ENCODE data around the gene MTCH1. TPM values are rescaled to one million over a fixed set of nuclear protein-coding genes. Genes with fewer than 3 reads are reported as not detected.
"Not testable (repeated sequence)": the region's sequence is repeated elsewhere in the genome, so short reads cannot be mapped to it uniquely, and the experiment has no call there.

The MTCH1 gene
- total RNA-seq, 4 donors from 2014 or later = 185 to 242 (median 199) TPM

GRCh38 chr6:36945301-36945700 is 40.7 kb downstream of the MTCH1 start:
- ATAC-seq = no peak
- no peaks in the 10 kb centered on the region for H3K9me3 ChIP-seq
- TF ChIP-seq POLR2AphosphoS5 (IDR thresholded peaks at IDR 0.05) = no peak
- TF ChIP-seq EP300 (IDR thresholded peaks at IDR 0.05) = no peak
- no peak for TF ChIP-seq POLR2A (IDR thresholded peaks at IDR 0.05)
- TF ChIP-seq CTCF (IDR thresholded peaks at IDR 0.05) = no peak
- no peak overlapping the region for H3K27ac ChIP-seq
- no peaks in the 10 kb centered on the region for H3K36me3 ChIP-seq
- no peak overlapping the region for H3K4me3 ChIP-seq
- 44 to 87% methylated on average over 4 of the region's 4 CpGs for WGBS, 2 donors (ENCODE audit: low coverage in 1 of 2)
- H3K27me3 ChIP-seq = peaks cover 4% of the 10 kb centered on the region
- no peaks in the 10 kb centered on the region for H3K4me1 ChIP-seq

DNA sequence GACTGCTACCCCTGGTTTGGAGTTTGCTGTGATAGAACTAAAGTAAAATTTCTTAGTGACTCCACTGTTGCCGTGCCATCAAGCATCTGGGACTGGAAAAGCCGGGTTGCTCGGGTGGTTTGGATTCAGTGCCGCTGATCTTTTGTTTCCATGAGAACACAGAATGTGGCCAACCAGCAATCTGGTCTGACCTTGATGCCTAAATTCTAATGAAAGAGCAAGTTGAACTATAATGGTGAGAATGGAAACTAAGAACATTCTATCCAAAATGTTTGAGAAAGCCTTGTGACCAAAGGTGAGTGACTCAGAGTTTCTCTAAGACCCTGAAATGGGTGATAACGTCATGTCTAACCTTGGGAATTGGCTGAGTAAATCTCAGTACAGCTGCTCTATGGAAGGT is 41.3 kb downstream of the MTCH1 start:
- H3K36me3 ChIP-seq = no peaks in the 10 kb centered on the region
- no peaks in the 10 kb centered on the region for H3K9me3 ChIP-seq
- no peak overlapping the region for H3K27ac ChIP-seq
- TF ChIP-seq POLR2A (IDR thresholded peaks at IDR 0.05) = no peak
- no peak for TF ChIP-seq CTCF (IDR thresholded peaks at IDR 0.05)
- no peak for TF ChIP-seq EP300 (IDR thresholded peaks at IDR 0.05)
- no peak for TF ChIP-seq POLR2AphosphoS5 (IDR thresholded peaks at IDR 0.05)
- peaks cover 4% of the 10 kb centered on the region for H3K27me3 ChIP-seq
- H3K4me1 ChIP-seq = no peaks in the 10 kb centered on the region
- no peak overlapping the region for H3K4me3 ChIP-seq
- 50 to 71% methylated on average over 1 of the region's 5 CpGs for WGBS, 2 donors (ENCODE audit: low coverage in 1 of 2)
- no peak for ATAC-seq

GRCh38 chr6:36942329-36942728 is 43.7 kb downstream of the MTCH1 start:
- H3K27ac ChIP-seq, H3K27me3 ChIP-seq, H3K4me1 ChIP-seq, ATAC-seq, H3K36me3 ChIP-seq, H3K9me3 ChIP-seq, H3K4me3 ChIP-seq: not testable (repeated sequence)
- WGBS, 2 donors (ENCODE audit: low coverage in 1 of 2) = 17% methylated on average over 1 of the region's 2 CpGs; no CpG with 5 or more reads in 1 of the 2 donors

GRCh38 chr6:36941561-36941960 is 44.4 kb downstream of the MTCH1 start:
- not testable (repeated sequence) for H3K27ac ChIP-seq, ATAC-seq, H3K4me3 ChIP-seq, H3K9me3 ChIP-seq, H3K27me3 ChIP-seq, H3K4me1 ChIP-seq, H3K36me3 ChIP-seq
- no CpG with 5 or more reads among the region's 40 CpGs for WGBS, 2 donors (ENCODE audit: low coverage in 1 of 2)

DNA sequence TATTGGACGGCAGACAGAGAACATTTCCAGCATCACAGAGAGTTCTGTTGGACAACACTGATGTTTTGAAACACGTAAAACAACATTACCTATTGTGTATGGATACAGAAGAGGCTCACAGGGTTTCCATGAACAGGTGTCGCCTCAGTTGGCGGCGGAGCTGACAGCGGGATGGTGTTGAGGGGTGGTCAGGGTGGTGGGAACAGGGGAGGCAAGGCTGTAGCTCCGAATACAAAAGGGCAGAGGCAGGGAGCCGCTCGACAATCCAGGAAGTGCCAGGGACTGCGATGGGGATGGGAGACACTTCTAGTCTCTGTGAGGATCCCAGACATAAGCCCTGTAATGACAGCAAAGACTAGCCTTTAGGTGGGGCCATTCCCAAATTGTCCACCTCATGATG is 46.0 kb downstream of the MTCH1 start:
- 88 to 98% methylated on average over 5 to 7 of the region's 10 CpGs for WGBS, 2 donors (ENCODE audit: low coverage in 1 of 2)
- TF ChIP-seq POLR2AphosphoS5 (IDR thresholded peaks at IDR 0.05) = no peak
- TF ChIP-seq POLR2A (IDR thresholded peaks at IDR 0.05) = no peak
- TF ChIP-seq EP300 (IDR thresholded peaks at IDR 0.05) = no peak
- no peak for TF ChIP-seq CTCF (IDR thresholded peaks at IDR 0.05)
- H3K9me3 ChIP-seq = no peaks in the 10 kb centered on the region
- H3K27ac ChIP-seq = no peak overlapping the region
- no peaks in the 10 kb centered on the region for H3K36me3 ChIP-seq
- no peaks in the 10 kb centered on the region for H3K4me1 ChIP-seq
- H3K4me3 ChIP-seq = no peak overlapping the region
- H3K27me3 ChIP-seq = peaks cover 4% of the 10 kb centered on the region
- no peak for ATAC-seq

- H3K36me3 ChIP-seq, H3K4me3 ChIP-seq, H3K27ac ChIP-seq, H3K27me3 ChIP-seq, H3K9me3 ChIP-seq, H3K4me1 ChIP-seq, ATAC-seq: not testable (repeated sequence)
- 90 to 100% methylated on average over 1 to 3 of the region's 5 CpGs for WGBS, 2 donors (ENCODE audit: low coverage in 1 of 2)
These were observed 47.0 kb downstream of the MTCH1 start for GRCh38 chr6:36939005-36939404.

DNA sequence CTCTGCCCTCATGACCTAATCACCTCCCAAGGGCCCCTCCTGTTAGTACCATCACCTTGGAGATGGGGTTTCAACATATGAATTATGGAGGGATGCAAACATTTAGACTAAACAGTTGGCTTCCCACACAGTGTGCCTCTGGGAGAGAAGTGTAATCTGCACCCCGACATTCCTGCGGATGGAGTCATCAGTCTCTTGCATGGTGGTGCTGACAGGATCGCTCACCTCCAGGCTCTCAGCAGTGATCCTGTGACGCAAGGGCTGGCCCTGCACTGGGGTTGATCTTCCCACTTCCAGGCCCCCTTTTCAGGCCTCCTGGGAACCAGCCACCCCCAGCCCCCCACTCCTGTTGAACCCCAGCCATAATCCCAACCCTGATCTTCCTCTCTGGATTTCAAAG is 47.5 kb downstream of the MTCH1 start:
- no peak for ATAC-seq
- TF ChIP-seq CTCF (IDR thresholded peaks at IDR 0.05) (no peak), EP300 (IDR thresholded peaks at IDR 0.05) (no peak), POLR2AphosphoS5 (IDR thresholded peaks at IDR 0.05) (no peak), POLR2A (IDR thresholded peaks at IDR 0.05) (no peak)
- Histone ChIP-seq H3K27ac (no peak overlapping the region), H3K9me3 (no peaks in the 10 kb centered on the region), H3K36me3 (no peaks in the 10 kb centered on the region), H3K4me1 (no peaks in the 10 kb centered on the region), H3K4me3 (no peak overlapping the region), H3K27me3 (peaks cover 4% of the 10 kb centered on the region)
- WGBS, 2 donors (ENCODE audit: low coverage in 1 of 2) = 90% methylated on average over 2 of the region's 4 CpGs; no CpG with 5 or more reads in 1 of the 2 donors
